Ascending aorta (tissue), 2 donors: ENCODE data around the gene XAGE5. TPM values are rescaled to one million over a fixed set of nuclear protein-coding genes. Genes with fewer than 3 reads are reported as not detected.
"Not testable (repeated sequence)": the region's sequence is repeated elsewhere in the genome, so short reads cannot be mapped to it uniquely, and the experiment has no call there.

Experiments
- DNase-seq, 2 donors: peaks; one replicate each; pipeline ENCODE4 v3.0.0-alpha.2; 2019; ENCODE audit warnings: low spot score in 2 of 2
- H3K27ac ChIP-seq, 2 donors: fragments of 200-600 bp; sonication (generic); one replicate each; pipeline ENCODE4 v1.5.1; 2016 to 2017; ENCODE audit warnings: mild to moderate bottlenecking in 1 of 2
- H3K27me3 ChIP-seq: fragments of 200-600 bp; sonication (generic); one replicate; pipeline ENCODE4 v1.5.1; 2017
- H3K36me3 ChIP-seq, 2 donors: fragments of 200-600 bp; sonication (generic); one replicate each; pipeline ENCODE4 v1.5.1; 2016
- H3K4me1 ChIP-seq, 2 donors: fragments of 200-600 bp; sonication (generic); one replicate each; pipeline ENCODE4 v1.5.1; 2016 to 2017; ENCODE audit warnings: mild to moderate bottlenecking in 1 of 2
- H3K4me3 ChIP-seq, 2 donors: fragments of 200-600 bp; sonication (generic); one replicate each; pipeline ENCODE4 v1.5.1; 2016 to 2017; ENCODE audit warnings: mild to moderate bottlenecking in 1 of 2
- H3K9me3 ChIP-seq, 2 donors: fragments of 200-600 bp; sonication (generic); one replicate each; pipeline ENCODE4 v1.5.1; 2016
- intact Hi-C: fragments of 100-400 bp; cut with DNase I; formaldehyde crosslinking; loops from one replicate; pipeline ENCODE4 v1.15.1; 2023
- total RNA-seq: library from RNA; depleted of rRNA; stranded (reverse); fragments of >200 nt; gene quantifications from one replicate; pipeline ENCODE4 v1.1.0, GENCODE V29; 2016
- TF ChIP-seq, protein P1 (sequence below), 3 experiments: fragments of 200-600 bp in 2 of 3; fragments of 450-650 bp in 1 of 3; sonication (generic) in 2 of 3; IDR thresholded peaks; one replicate each; pipeline ENCODE4 v1.5.1; 2016 to 2019; ENCODE audit warnings: antibody characterized with exemption in 3 of 3, mild to moderate bottlenecking in 1 of 3, moderate library complexity in 1 of 3

XAGE5 gene
- total RNA-seq, 1 donor from 2014 or later = not detected

DNA sequence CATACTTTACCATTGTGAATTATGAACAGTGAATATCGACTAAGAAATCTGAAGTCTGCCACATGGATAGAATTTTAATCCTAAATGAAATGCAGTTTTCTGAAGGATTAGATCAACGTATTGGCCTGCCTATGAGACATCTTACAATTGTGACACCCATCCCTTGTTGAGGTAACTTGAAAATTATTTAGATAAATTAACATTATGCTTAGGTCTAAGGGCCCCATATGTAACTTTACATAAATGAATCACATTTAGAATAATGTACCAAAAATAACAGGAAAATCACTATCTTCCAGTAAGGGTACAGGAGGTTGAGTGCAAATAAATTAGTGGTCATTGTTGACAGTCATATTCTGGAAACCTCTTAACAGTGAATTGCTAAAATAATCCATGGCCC, 13.5 kb downstream of the XAGE5 start:
- Histone ChIP-seq H3K4me1 (no peaks in the 10 kb centered on the region), H3K9me3 (no peaks in the 10 kb centered on the region), H3K36me3 (no peaks in the 10 kb centered on the region), H3K27me3 (no peaks in the 10 kb centered on the region), H3K27ac (no peak overlapping the region), H3K4me3 (no peak overlapping the region)
- TF ChIP-seq, protein P1, sequence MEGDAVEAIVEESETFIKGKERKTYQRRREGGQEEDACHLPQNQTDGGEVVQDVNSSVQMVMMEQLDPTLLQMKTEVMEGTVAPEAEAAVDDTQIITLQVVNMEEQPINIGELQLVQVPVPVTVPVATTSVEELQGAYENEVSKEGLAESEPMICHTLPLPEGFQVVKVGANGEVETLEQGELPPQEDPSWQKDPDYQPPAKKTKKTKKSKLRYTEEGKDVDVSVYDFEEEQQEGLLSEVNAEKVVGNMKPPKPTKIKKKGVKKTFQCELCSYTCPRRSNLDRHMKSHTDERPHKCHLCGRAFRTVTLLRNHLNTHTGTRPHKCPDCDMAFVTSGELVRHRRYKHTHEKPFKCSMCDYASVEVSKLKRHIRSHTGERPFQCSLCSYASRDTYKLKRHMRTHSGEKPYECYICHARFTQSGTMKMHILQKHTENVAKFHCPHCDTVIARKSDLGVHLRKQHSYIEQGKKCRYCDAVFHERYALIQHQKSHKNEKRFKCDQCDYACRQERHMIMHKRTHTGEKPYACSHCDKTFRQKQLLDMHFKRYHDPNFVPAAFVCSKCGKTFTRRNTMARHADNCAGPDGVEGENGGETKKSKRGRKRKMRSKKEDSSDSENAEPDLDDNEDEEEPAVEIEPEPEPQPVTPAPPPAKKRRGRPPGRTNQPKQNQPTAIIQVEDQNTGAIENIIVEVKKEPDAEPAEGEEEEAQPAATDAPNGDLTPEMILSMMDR (IDR thresholded peaks at IDR 0.05) = no peak
- intact Hi-C loops = no loop called here
- DNase-seq = no peak

GRCh38 chrX:52830551-52830950, 19.5 kb downstream of the XAGE5 start:
- TF ChIP-seq, protein P1 (IDR thresholded peaks at IDR 0.05) = no peak
- no peaks in the 10 kb centered on the region for H3K4me1 ChIP-seq
- H3K4me3 ChIP-seq = no peak overlapping the region
- intact Hi-C loops = no loop called here
- H3K36me3 ChIP-seq = no peaks in the 10 kb centered on the region
- no peaks in the 10 kb centered on the region for H3K27me3 ChIP-seq
- no peaks in the 10 kb centered on the region for H3K9me3 ChIP-seq
- DNase-seq = no peak
- H3K27ac ChIP-seq = no peak overlapping the region

DNA sequence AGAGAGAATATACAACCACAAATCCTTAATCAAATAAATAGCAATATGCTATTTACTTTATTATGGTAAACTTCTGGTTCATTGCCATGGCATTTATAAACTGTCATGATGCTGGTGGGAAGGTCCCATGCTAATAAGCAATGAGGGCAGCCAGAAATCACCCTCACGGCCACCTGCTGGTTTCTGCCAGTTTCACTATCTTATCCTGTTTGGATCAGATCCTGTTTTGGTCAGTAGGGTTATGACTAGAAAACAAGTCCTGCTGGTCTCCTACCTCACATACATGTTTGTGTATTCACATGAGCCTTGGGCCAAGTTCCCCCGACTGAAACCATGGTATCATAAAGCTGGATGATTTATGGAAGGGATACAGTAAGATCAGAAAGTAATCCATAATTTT, 28.1 kb downstream of the XAGE5 start:
- H3K27me3 ChIP-seq = no peaks in the 10 kb centered on the region
- TF ChIP-seq, protein P1 (IDR thresholded peaks at IDR 0.05) = no peak
- no peak for DNase-seq

DNA sequence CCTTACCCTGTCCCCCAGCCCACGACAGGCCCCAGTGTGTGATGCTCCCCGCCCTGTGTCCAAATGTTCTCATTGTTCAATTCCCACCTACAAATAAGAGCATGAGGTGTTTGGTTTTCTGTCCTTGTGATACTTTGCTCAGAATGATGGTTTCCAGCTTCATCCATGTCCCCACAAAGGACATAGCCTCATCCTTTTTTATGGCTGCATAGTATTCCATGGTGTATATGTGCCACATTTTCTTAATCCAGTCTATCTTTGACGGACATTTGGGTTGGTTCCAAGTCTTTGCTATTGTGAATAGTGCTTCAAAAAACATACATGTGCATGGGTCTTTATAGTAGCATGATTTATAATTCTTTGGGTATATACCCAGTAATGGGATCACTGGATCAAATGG, 32.5 kb downstream of the XAGE5 start:
- H3K4me1 ChIP-seq, H3K4me3 ChIP-seq, H3K9me3 ChIP-seq, H3K36me3 ChIP-seq, H3K27me3 ChIP-seq, H3K27ac ChIP-seq, intact Hi-C loops, DNase-seq: not testable (repeated sequence)

More for the DNA sequence above, 28.1 kb downstream of the XAGE5 start:
- H3K36me3 ChIP-seq = no peaks in the 10 kb centered on the region
- no peak overlapping the region for H3K4me3 ChIP-seq
- H3K4me1 ChIP-seq = no peaks in the 10 kb centered on the region
- H3K9me3 ChIP-seq = no peaks in the 10 kb centered on the region
- intact Hi-C loops = no loop called here
- no peak overlapping the region for H3K27ac ChIP-seq

DNA sequence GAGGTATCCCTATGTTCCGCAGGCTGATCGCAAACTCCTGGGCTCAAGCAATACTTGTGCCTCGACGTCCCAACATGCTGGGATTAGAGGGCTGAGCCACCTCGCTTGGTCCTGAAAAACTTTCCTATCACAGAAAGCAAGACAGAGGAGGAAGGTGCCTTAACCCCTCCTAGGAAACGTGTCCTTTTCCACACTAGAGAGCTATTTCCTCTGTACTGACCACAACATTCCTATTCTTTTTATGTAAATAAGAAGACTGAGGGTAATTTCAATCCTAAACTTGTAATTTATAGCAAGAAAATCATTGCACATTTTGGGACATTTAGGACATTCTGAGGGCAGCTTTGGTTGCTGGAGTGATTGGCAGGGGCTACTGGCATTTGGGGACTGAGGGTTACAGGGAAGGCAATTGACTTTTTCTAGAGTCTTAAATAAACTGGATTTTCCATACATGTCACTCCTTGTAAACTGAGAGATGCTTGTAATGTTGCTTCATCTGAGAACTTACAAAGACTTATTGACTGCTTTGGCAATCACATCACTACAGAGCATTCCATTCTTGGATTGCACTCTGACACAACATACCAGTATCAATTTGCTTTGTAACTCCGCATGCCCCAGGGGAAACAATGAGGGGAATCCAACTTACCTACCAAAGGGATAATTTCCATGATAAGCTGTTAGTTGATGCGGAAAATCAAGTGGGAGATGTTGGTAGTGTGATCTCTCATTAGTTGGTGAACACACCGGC, 41.2 kb downstream of the XAGE5 start:
- intact Hi-C loops = no loop called here
- TF ChIP-seq, protein P1 (IDR thresholded peaks at IDR 0.05) = no peak
- no peaks in the 10 kb centered on the region for H3K4me1 ChIP-seq
- H3K9me3 ChIP-seq = no peaks in the 10 kb centered on the region
- no peak overlapping the region for H3K4me3 ChIP-seq
- no peaks in the 10 kb centered on the region for H3K27me3 ChIP-seq
- no peak overlapping the region for H3K27ac ChIP-seq
- no peaks in the 10 kb centered on the region for H3K36me3 ChIP-seq
- no peak for DNase-seq

DNA sequence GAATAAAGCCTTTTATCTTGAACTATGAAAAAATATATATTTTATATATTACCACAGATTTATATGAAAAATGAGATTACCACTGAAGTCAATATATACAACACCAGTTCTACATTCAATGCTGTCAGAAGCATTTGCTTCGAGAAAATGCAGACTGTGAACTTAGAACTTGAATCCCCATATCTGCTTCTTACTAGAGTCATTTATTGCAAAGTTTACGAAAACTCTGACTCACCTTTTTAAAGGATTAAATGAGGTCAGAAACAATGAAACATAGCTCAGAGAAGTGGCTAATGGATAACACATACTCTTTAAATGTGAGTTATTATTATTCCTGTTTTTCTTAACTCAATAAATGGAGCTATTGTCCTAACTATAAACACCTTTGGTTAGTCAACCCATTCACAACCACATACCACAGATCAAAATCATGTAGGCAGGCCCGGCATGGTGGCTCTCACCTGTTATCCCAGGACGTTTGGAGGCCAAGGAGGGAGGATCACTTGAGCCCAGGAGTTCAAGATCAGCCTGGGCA, 46.0 kb downstream of the XAGE5 start:
- H3K36me3 ChIP-seq, H3K9me3 ChIP-seq, intact Hi-C loops, H3K27ac ChIP-seq, H3K4me1 ChIP-seq, H3K4me3 ChIP-seq, DNase-seq, H3K27me3 ChIP-seq: not testable (repeated sequence)
